Measurements from ENCODE around the gene RBP4. TPM values are rescaled to one million over a fixed set of nuclear protein-coding genes. Genes with fewer than 3 reads are reported as not detected.
A peak's percentile ranks its signal among the peaks of the same experiment; 100 is the strongest.

Gene RBP4
- total RNA-seq, 1 donor from 2014 or later: not detected

DNA sequence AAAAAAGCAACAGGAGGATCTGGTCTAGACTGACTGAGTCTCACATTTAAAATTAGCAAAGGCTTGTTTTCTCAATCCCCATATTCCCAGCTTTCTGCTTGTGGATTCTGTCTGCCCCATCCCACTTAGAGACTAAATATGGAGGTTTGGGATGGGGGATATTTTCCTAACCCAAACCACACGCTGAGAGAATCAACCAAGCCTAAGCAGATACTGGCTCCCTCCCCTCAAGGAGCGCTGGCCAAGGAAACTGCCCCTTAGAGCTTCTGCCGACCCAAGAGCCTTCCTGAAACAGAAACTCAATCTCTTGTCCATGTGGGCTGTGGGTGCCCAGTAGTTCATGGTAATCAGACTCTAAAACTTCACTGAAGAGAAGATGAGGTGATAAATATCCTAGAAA, 30.7 kb downstream of the RBP4 start:
- intact Hi-C loops (cut with micrococcal nuclease): no loop called here
- peaks cover 77% of the 10 kb centered on the region for H3K27me3 Mint-ChIP-seq (ENCODE audit: low read depth)
- peaks cover 5% of the 10 kb centered on the region for H3K4me1 Mint-ChIP-seq (ENCODE audit: low read depth)
- H3K4me3 Mint-ChIP-seq (ENCODE audit: low read depth): no peak overlapping the region
- no peaks in the 10 kb centered on the region for H3K9me3 Mint-ChIP-seq
- no peak for DNase-seq (ENCODE audit: low spot score)
- H3K27ac Mint-ChIP-seq: no peak overlapping the region
- H3K36me3 Mint-ChIP-seq (ENCODE audit: low read depth): no peaks in the 10 kb centered on the region

GRCh38 chr10:93568105-93568390, 33.0 kb downstream of the RBP4 start:
- no peak overlapping the region for H3K27ac Mint-ChIP-seq
- H3K4me3 Mint-ChIP-seq (ENCODE audit: low read depth): no peak overlapping the region
- DNase-seq (ENCODE audit: low spot score): no peak
- H3K36me3 Mint-ChIP-seq (ENCODE audit: low read depth): no peaks in the 10 kb centered on the region
- no peaks in the 10 kb centered on the region for H3K9me3 Mint-ChIP-seq
- peaks cover 69% of the 10 kb centered on the region for H3K27me3 Mint-ChIP-seq (ENCODE audit: low read depth)
- intact Hi-C loops (cut with micrococcal nuclease): loop anchor here (10.0 kb wide), 1 partner anchor 503 kb away; the partner anchor contains the start of gene CYP26C1
- no peaks in the 10 kb centered on the region for H3K4me1 Mint-ChIP-seq (ENCODE audit: low read depth)

GRCh38 chr10:93567277-93568104, 33.5 kb downstream of the RBP4 start:
- intact Hi-C loops (cut with micrococcal nuclease): loop anchor here (10.0 kb wide), 1 partner anchor 503 kb away; the partner anchor contains the start of gene CYP26C1
- Mint-ChIP-seq H3K27me3 (ENCODE audit: low read depth) (peaks cover 64% of the 10 kb centered on the region), H3K36me3 (ENCODE audit: low read depth) (no peaks in the 10 kb centered on the region), H3K4me3 (ENCODE audit: low read depth) (no peak overlapping the region), H3K27ac (no peak overlapping the region), H3K9me3 (no peaks in the 10 kb centered on the region), H3K4me1 (ENCODE audit: low read depth) (no peaks in the 10 kb centered on the region)
- DNase-seq (ENCODE audit: low spot score): no peak

GRCh38 chr10:93566435-93567276, 34.4 kb downstream of the RBP4 start, which contains the start of gene FFAR4:
FFAR4 (plus strand) TSS chr10:93566665; CDS start chr10:93566721, 56 bp downstream.
- H3K4me1 Mint-ChIP-seq (ENCODE audit: low read depth): no peaks in the 10 kb centered on the region
- intact Hi-C loops (cut with micrococcal nuclease): loop anchor here (10.0 kb wide), 1 partner anchor 502 kb away; the partner anchor contains the start of gene CYP26C1
- no peaks in the 10 kb centered on the region for H3K9me3 Mint-ChIP-seq
- H3K4me3 Mint-ChIP-seq (ENCODE audit: low read depth): no peak within 1 kb of the TSS
- no peak within 1 kb of the TSS for H3K27ac Mint-ChIP-seq
- no peaks in the 10 kb centered on the region for H3K36me3 Mint-ChIP-seq (ENCODE audit: low read depth)
- H3K27me3 Mint-ChIP-seq (ENCODE audit: low read depth): peaks cover 56% of the 10 kb centered on the region
- DNase-seq (ENCODE audit: low spot score): no peak

- Mint-ChIP-seq H3K9me3 (no peaks in the 10 kb centered on the region), H3K36me3 (ENCODE audit: low read depth) (no peaks in the 10 kb centered on the region), H3K27ac (no peak overlapping the region), H3K4me3 (ENCODE audit: low read depth) (no peak overlapping the region), H3K27me3 (ENCODE audit: low read depth) (peaks cover 44% of the 10 kb centered on the region), H3K4me1 (ENCODE audit: low read depth) (no peaks in the 10 kb centered on the region)
- DNase-seq (ENCODE audit: low spot score): no peak
- intact Hi-C loops (cut with micrococcal nuclease): loop anchor here (10.0 kb wide), 1 partner anchor 501 kb away; the partner anchor contains the start of gene CYP26C1
Measured at GRCh38 chr10:93565446-93565845, 35.6 kb downstream of the RBP4 start.

- Mint-ChIP-seq H3K9me3 (no peaks in the 10 kb centered on the region), H3K27me3 (ENCODE audit: low read depth) (peaks cover 8% of the 10 kb centered on the region), H3K4me3 (ENCODE audit: low read depth) (no peak overlapping the region), H3K4me1 (ENCODE audit: low read depth) (no peaks in the 10 kb centered on the region), H3K27ac (no peak overlapping the region), H3K36me3 (ENCODE audit: low read depth) (no peaks in the 10 kb centered on the region)
- no peak for DNase-seq (ENCODE audit: low spot score)
- intact Hi-C loops (cut with micrococcal nuclease): loop anchor here (10.0 kb wide), 1 partner anchor 496 kb away; the partner anchor contains the start of gene CYP26C1
Measured at GRCh38 chr10:93560541-93560940, 40.5 kb downstream of the RBP4 start.

DNA sequence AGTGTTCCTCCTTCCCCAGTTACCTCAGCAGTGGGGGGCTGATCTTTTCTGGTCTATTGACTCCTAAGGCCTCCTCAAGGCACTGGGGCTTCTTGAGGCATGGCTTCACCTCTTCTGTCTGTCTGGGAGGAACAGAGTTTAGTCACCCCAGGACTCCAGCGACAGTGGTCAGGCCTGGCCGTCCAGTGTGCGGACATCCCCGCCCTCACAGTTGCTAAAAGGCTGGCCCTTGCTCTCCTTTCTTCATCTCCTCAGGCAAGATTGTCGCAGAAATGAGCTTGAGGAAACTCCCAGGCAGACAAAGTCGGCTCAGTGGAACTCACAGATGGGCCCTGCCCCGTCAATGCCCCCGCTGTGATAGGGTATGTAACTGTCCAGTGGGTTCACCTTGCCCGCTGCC, 41.5 kb downstream of the RBP4 start:
- intact Hi-C loops (cut with micrococcal nuclease): loop anchor here (10.0 kb wide), 1 partner anchor 255 kb away; no protein-coding TSS in a partner anchor
- no peak overlapping the region for H3K27ac Mint-ChIP-seq
- no peaks in the 10 kb centered on the region for H3K4me1 Mint-ChIP-seq (ENCODE audit: low read depth)
- H3K4me3 Mint-ChIP-seq (ENCODE audit: low read depth): no peak overlapping the region
- no peak for DNase-seq (ENCODE audit: low spot score)
- H3K27me3 Mint-ChIP-seq (ENCODE audit: low read depth): no peaks in the 10 kb centered on the region
- H3K36me3 Mint-ChIP-seq (ENCODE audit: low read depth): no peaks in the 10 kb centered on the region
- H3K9me3 Mint-ChIP-seq: no peaks in the 10 kb centered on the region

DNA sequence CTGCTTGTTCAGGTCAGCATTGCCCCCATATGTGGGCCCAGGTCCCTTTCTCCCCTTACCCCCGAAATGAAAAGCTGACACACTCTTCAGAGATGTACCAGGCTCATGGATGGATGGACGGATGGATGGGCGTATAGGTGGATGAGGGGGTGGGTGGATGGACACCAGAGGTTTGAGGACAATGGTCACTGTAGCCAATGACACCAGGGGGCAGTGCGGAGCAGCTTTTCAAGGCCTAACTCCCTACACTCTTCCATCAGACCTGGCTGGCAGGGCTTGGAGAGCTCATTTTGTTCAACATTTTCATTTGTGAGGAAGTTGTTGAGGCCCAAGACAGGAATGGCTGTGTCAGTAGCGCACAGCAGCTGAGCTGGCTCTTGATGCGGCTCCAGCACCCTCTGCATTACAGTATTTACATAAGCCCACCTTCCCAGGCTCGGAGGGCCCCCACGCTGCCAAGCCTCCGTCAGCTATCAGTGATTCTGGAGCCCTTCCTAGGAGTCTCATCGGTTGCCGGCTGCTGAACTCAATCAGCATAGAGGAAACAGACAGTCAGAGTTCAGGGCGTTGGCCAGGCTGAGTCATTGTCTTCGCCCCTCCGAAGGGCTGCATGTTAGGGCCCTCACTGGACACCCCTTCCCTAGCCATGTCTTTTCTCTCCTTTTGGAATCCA, 46.1 kb downstream of the RBP4 start:
- H3K27me3 Mint-ChIP-seq (ENCODE audit: low read depth): no peaks in the 10 kb centered on the region
- DNase-seq (ENCODE audit: low spot score): peak; percentile 20
- no peaks in the 10 kb centered on the region for H3K9me3 Mint-ChIP-seq
- no peaks in the 10 kb centered on the region for H3K4me1 Mint-ChIP-seq (ENCODE audit: low read depth)
- H3K27ac Mint-ChIP-seq: no peak overlapping the region
- H3K4me3 Mint-ChIP-seq (ENCODE audit: low read depth): no peak overlapping the region
- intact Hi-C loops (cut with micrococcal nuclease): loop anchor here (10.0 kb wide), 1 partner anchor 260 kb away; no protein-coding TSS in a partner anchor
- no peaks in the 10 kb centered on the region for H3K36me3 Mint-ChIP-seq (ENCODE audit: low read depth)

DNA sequence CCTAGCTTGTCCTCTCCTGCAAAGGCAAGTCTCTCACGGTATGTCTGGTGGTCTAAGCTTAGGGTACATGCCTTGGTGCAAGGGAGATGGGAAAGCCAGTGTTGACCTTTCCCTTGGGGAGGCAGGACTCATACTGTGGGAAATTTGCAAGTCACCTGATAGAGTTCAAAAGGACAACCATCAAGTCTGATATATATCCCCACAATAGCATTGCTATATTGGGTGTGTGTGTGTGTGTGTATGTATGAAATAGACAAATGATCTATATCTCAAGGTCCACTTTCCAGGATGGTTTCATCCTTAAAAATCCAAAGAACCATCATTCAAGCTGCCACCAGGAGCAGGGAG, 46.7 kb downstream of the RBP4 start:
- Mint-ChIP-seq H3K9me3 (no peaks in the 10 kb centered on the region), H3K4me3 (ENCODE audit: low read depth) (no peak overlapping the region), H3K36me3 (ENCODE audit: low read depth) (no peaks in the 10 kb centered on the region), H3K27ac (no peak overlapping the region), H3K4me1 (ENCODE audit: low read depth) (no peaks in the 10 kb centered on the region), H3K27me3 (ENCODE audit: low read depth) (no peaks in the 10 kb centered on the region)
- no peak for DNase-seq (ENCODE audit: low spot score)
- intact Hi-C loops (cut with micrococcal nuclease): loop anchor here (10.0 kb wide), 1 partner anchor 261 kb away; no protein-coding TSS in a partner anchor

- H3K27ac Mint-ChIP-seq: no peak overlapping the region
- H3K36me3 Mint-ChIP-seq (ENCODE audit: low read depth): no peaks in the 10 kb centered on the region
- no peak for DNase-seq (ENCODE audit: low spot score)
- H3K27me3 Mint-ChIP-seq (ENCODE audit: low read depth): no peaks in the 10 kb centered on the region
- no peaks in the 10 kb centered on the region for H3K9me3 Mint-ChIP-seq
- intact Hi-C loops (cut with micrococcal nuclease): loop anchor here (10.0 kb wide), 1 partner anchor 261 kb away; no protein-coding TSS in a partner anchor
- no peak overlapping the region for H3K4me3 Mint-ChIP-seq (ENCODE audit: low read depth)
- no peaks in the 10 kb centered on the region for H3K4me1 Mint-ChIP-seq (ENCODE audit: low read depth)
Measured at GRCh38 chr10:93553482-93554315, 47.3 kb downstream of the RBP4 start.

- H3K9me3 Mint-ChIP-seq: no peaks in the 10 kb centered on the region
- no peak overlapping the region for H3K27ac Mint-ChIP-seq
- no peaks in the 10 kb centered on the region for H3K4me1 Mint-ChIP-seq (ENCODE audit: low read depth)
- no peaks in the 10 kb centered on the region for H3K36me3 Mint-ChIP-seq (ENCODE audit: low read depth)
- H3K27me3 Mint-ChIP-seq (ENCODE audit: low read depth): no peaks in the 10 kb centered on the region
- no peak for DNase-seq (ENCODE audit: low spot score)
- intact Hi-C loops (cut with micrococcal nuclease): loop anchor here (10.0 kb wide), 1 partner anchor 262 kb away; no protein-coding TSS in a partner anchor
- no peak overlapping the region for H3K4me3 Mint-ChIP-seq (ENCODE audit: low read depth)
Measured at GRCh38 chr10:93552780-93553179, 48.3 kb downstream of the RBP4 start.

GRCh38 chr10:93550606-93551005, 50.4 kb downstream of the RBP4 start:
- H3K36me3 Mint-ChIP-seq (ENCODE audit: low read depth): no peaks in the 10 kb centered on the region
- H3K4me1 Mint-ChIP-seq (ENCODE audit: low read depth): no peaks in the 10 kb centered on the region
- no peak overlapping the region for H3K4me3 Mint-ChIP-seq (ENCODE audit: low read depth)
- H3K27ac Mint-ChIP-seq: no peak overlapping the region
- intact Hi-C loops (cut with micrococcal nuclease): loop anchor here (10.0 kb wide), 1 partner anchor 264 kb away; no protein-coding TSS in a partner anchor
- no peaks in the 10 kb centered on the region for H3K27me3 Mint-ChIP-seq (ENCODE audit: low read depth)
- DNase-seq (ENCODE audit: low spot score): no peak
- H3K9me3 Mint-ChIP-seq: no peaks in the 10 kb centered on the region
